T1000 (cell line): ENCODE measurements around the gene TACR1.

ENCODE experiments used
- DNase-seq: peaks from one replicate; lab custom pipeline; 2025; ENCODE audit warnings: mixed read lengths; lab: John Stamatoyannopoulos, UW

TACR1 gene

GRCh38 chr2:75019790-75020189 lies 179.5 kb downstream of the TACR1 start:
- DNase-seq: no peak

GRCh38 chr2:75018162-75018561 lies 181.2 kb downstream of the TACR1 start:
- DNase-seq: no peak

GRCh38 chr2:75012080-75012479 lies 187.2 kb downstream of the TACR1 start:
- no peak for DNase-seq

GRCh38 chr2:75010571-75010970 lies 188.7 kb downstream of the TACR1 start:
- no peak for DNase-seq

- no peak for DNase-seq
Measured at GRCh38 chr2:75007819-75008218, 191.5 kb downstream of the TACR1 start.

GRCh38 chr2:75007061-75007460 lies 192.3 kb downstream of the TACR1 start:
- no peak for DNase-seq

- no peak for DNase-seq
Measured at GRCh38 chr2:75006041-75006440, 193.3 kb downstream of the TACR1 start.

- DNase-seq: no peak
Measured at GRCh38 chr2:75003773-75004172, 195.5 kb downstream of the TACR1 start.

- no peak for DNase-seq
Measured at GRCh38 chr2:75003276-75003675, 196.0 kb downstream of the TACR1 start.

- DNase-seq: no peak
Measured at GRCh38 chr2:75002007-75002406, 197.3 kb downstream of the TACR1 start.

- no peak for DNase-seq
Measured at GRCh38 chr2:74999468-74999867, 199.9 kb downstream of the TACR1 start.
